Epithelial cell of proximal tubule (primary cell): ENCODE measurements around the gene IFNG-AS1. TPM values are rescaled to one million over a fixed set of nuclear protein-coding genes. Genes with fewer than 3 reads are reported as not detected.
A peak's percentile ranks its signal among the peaks of the same experiment; 100 is the strongest.

Experiments
- DNase-seq: peaks from one replicate; pipeline ENCODE4 v3.0.0-alpha.2; 2011; ENCODE audit warnings: low read depth
- H3K4me3 ChIP-seq: 2 replicates; pipeline ENCODE4 v1.5.1; 2011; ENCODE audit warnings: low read depth, mild to moderate bottlenecking, low read length
- total RNA-seq: library from RNA; depleted of rRNA; stranded (reverse); fragments of >200 nt; gene quantifications from 2 replicates; pipeline ENCODE4 v1.2.3, GENCODE V29; 2015
- TF ChIP-seq, protein P1 (sequence below): conservative IDR thresholded peaks from 2 replicates; pipeline ENCODE4 v1.5.1; 2012; ENCODE audit warnings: low read depth, mild to moderate bottlenecking, low read length

Gene IFNG-AS1
- total RNA-seq, 1 donor from 2014 or later, result not detected

DNA sequence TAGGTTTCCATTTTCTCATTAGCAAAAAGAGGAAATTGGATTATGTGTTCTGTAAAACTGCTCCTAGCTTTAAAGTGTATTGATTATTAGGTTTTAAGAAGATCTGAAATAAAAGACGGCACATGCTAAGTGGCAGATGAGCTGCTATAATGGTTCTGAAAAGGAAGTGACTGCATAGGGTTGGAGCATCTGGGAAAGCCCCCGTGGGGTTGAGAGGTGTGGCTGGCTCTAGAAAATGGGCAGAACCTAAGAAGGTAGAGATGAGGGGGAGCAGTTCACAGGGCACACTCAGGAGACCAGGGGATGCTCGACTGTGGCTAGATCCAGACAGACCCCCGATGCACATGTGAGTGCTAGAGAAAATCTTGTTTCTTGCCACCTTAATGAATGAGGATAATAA is 1.9 kb downstream of the IFNG-AS1 start:
- TF ChIP-seq, protein P1, sequence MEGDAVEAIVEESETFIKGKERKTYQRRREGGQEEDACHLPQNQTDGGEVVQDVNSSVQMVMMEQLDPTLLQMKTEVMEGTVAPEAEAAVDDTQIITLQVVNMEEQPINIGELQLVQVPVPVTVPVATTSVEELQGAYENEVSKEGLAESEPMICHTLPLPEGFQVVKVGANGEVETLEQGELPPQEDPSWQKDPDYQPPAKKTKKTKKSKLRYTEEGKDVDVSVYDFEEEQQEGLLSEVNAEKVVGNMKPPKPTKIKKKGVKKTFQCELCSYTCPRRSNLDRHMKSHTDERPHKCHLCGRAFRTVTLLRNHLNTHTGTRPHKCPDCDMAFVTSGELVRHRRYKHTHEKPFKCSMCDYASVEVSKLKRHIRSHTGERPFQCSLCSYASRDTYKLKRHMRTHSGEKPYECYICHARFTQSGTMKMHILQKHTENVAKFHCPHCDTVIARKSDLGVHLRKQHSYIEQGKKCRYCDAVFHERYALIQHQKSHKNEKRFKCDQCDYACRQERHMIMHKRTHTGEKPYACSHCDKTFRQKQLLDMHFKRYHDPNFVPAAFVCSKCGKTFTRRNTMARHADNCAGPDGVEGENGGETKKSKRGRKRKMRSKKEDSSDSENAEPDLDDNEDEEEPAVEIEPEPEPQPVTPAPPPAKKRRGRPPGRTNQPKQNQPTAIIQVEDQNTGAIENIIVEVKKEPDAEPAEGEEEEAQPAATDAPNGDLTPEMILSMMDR, result no peak
- no peak for DNase-seq
- H3K4me3 ChIP-seq, result no peak overlapping the region

DNA sequence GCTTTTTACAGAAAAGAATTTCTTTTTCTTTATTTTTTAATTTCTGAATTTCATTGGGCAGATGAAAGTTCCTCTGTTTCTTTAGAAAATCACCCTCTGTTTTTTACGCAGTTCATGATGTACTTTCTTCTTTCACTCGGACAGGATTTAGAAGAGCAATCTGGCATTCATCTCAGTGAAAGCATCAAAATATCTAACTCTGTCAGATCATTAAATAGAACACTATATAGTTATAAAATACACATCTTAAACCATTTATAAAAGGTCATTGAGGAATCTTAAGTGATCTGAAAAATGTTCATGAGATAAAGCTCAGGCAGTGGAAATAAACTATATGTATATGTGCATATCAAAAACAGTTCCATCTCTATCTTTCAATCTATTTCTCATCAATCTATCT is 3.9 kb downstream of the IFNG-AS1 start:
- no peak for DNase-seq
- no peak overlapping the region for H3K4me3 ChIP-seq
- TF ChIP-seq, protein P1, result no peak

DNA sequence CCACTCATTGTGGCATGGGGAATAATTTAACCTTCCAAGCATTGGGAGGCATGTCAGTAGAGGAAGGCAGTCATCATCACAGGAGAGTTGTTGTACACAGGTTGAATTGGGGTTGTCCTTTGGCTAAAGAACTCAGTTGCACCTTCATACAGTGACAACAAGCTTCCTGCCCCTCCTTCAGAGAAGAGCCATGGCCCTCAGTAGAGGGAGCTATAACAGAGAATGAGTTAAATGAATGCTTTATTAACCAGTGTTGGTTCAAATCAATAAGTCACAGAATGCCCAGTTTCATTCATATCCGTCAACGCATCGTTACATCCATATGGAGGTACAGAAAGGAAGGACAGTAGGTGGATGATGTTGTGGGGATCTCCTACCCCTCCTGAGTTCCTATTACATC is 4.8 kb downstream of the IFNG-AS1 start:
- DNase-seq, result no peak
- TF ChIP-seq, protein P1, result no peak

DNA sequence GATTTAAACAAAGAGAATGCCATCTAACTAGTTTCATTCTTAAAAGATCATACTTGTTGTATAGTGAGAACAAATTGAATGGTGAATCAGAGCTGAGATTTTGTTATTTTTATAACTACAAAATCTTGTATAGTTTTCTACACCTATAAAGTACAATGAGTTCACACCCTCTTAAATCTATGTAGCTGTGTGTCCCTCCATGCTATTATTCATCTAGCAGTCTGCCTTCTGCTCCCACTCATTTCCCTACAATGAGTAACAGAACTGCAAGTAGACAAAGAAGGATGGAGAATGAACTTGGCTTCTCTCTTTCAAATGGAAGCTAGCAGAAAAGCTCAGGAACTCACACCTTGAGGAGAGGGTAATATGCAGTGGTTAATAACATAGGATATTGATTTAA is 7.1 kb downstream of the IFNG-AS1 start:
- no peak overlapping the region for H3K4me3 ChIP-seq
- DNase-seq, result peak; percentile 6
- TF ChIP-seq, protein P1, result no peak

More for the DNA sequence above, 4.8 kb downstream of the IFNG-AS1 start:
- no peak overlapping the region for H3K4me3 ChIP-seq

DNA sequence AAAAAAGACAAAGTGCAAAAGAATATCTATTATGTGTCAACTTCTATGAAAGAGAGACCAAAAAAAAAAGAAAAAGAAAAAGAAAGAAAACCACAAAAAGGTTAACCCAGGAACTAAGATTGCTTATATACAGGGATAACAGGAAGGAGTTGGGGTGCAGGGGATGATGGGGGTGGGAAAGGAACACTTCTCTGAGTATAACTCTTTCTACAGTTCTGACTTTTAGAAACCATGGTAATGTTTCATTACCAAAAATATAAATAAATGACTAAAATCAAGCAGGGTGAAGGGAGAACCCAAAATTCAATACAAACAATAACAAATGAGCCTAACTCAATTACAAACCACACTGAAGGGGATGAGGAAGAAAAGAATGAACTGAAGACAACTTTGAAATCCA is 9.1 kb downstream of the IFNG-AS1 start:
- DNase-seq, result no peak
- no peak overlapping the region for H3K4me3 ChIP-seq
- TF ChIP-seq, protein P1, result no peak

DNA sequence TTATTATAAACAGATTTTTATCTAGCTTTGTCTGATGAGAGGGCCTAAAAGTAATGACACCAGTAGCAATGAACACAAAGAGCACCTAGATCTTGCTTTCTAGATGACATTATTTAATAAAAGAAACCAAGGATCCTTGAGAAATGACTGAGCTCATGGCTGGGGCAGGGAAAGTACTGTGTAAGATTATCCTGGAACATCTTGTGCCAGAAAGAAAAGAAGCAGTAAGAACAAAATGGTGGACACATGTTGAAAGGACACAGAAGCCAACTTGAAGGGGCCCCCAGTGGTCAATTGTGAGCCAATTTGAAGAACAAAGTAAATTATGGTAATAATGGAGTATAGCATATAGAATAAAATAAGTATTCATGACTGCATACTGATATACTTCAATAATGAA is 10.0 kb downstream of the IFNG-AS1 start:
- DNase-seq, result no peak
- TF ChIP-seq, protein P1, result no peak
- no peak overlapping the region for H3K4me3 ChIP-seq
